A549 treated with GW870086 at 1 μM for 4 hours (cell line): ENCODE data around the gene TMEM100. TPM values are rescaled to one million over a fixed set of nuclear protein-coding genes. Genes with fewer than 3 reads are reported as not detected.

Source experiments
- total RNA-seq: library from RNA; stranded (reverse); fragments of 200-300 nt; extraction: Qiagen RNA extraction; gene quantifications from 5 replicates; pipeline ENCODE4 v1.2.3, GENCODE V29; 2022; ENCODE audit warnings: low read depth

TMEM100 gene, protein sequence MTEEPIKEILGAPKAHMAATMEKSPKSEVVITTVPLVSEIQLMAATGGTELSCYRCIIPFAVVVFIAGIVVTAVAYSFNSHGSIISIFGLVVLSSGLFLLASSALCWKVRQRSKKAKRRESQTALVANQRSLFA
- not detected in 5 replicates for total RNA-seq

DNA sequence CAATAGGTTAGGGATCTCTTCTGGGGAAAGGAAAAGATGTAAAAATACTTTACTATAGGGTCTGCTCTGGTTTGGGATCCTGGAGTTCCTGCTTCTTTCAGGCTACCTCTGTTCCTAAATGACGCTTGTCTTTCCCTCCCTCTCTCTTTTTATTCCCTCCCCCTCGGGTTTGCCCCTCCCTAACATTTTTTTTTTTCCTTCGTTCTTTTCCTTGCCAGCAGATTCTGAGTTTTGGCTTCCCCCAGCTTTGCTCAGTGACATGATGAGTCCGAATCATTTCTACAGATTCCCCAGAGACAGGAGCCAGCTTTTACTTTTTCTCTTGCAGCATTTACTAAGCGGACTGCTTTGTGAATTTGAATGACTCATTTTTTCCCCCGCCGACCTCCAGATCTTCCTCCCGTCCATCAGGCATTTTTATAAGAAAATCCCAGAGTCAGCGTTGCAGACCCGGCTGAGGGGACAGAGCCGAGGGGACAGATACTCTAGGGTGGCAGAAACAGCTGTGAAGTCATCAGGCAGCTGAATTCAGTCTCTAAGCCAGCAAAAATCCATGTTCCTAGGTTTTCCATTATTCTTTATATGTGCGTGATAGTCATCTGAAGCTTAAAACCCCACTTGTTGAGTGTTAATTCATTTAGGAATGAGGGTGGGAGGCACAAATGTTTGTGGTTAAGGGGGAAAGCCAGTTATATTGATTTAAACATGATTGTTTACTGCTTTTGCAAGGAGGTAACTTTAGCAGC is at the start of gene TMEM100:
TSS of gene TMEM100 (minus strand) at position 123 of the 746 bp plus-strand sequence. CDS start 1,794 bp downstream, outside the sequence.

DNA sequence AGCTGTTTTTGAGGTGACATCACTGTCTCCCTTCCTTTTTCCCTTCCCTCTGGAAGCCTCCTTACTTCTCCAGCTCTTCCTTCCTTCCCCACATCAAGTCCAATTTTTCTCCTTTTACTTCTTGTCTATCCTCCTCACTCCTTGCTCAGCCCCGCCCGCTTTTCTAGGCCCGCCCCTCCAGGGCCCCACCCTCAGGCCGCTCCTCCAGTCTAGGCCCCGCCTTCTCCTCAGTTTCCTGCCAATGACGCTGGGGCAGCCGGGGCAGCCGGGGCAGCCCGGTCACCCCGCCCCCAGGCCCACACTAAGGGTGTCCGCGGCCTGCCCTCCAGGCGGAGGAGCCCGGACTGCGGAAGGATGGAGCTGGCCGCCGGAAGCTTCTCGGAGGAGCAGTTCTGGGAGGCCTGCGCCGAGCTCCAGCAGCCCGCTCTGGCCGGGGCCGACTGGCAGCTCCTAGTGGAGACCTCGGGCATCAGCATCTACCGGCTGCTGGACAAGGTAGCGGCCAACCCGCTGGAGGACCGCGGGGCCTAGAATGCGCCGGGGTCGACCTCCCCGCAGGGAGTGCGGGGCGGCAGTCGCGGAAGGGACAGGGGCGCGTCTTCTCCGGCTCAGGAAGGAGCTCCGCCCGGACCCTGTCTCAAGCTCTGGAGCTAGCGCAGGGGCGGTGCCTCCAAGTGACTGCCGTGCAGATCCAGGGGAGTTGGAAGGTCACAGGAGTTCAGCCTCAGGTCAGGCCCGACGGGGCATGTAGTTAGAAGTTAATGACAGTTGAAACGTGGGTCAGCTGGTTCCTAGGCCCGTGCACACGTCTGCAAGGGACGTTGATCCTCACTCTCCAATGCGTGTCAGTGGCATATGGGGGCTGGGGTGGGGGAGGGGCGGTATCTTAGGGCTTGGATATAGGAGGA is 28.3 kb upstream of the TMEM100 start, which contains the start of gene PCTP:
TSS of gene PCTP (plus strand) at position 302 of the 908 bp plus-strand sequence. CDS start at position 355, 53 bp downstream.

Other genes with a start within 250 kb of the TMEM100 start
- not detected in 5 replicates for gene SMIM36, start 211.4 kb downstream of the TMEM100 start, total RNA-seq
- gene PCTP, start 28.2 kb upstream of the TMEM100 start, total RNA-seq, result 15.9 to 22.7 TPM (median 20.2 TPM) in 5 replicates